DMS153 (cell line): Measurements from ENCODE around the gene TIFAB.

ENCODE experiments used
- DNase-seq: peaks from one replicate; lab custom pipeline; 2025; lab: John Stamatoyannopoulos, UW

Gene TIFAB

GRCh38 chr5:135458356-135458755 is 6.2 kb upstream of the TIFAB start:
- DNase-seq = no peak

GRCh38 chr5:135457424-135458071 is 5.4 kb upstream of the TIFAB start:
- no peak for DNase-seq

- DNase-seq = no peak
Measured at GRCh38 chr5:135456238-135457099, 4.3 kb upstream of the TIFAB start.

- no peak for DNase-seq
Measured at GRCh38 chr5:135455876-135456237, 3.7 kb upstream of the TIFAB start.

GRCh38 chr5:135454946-135455345 is 2.8 kb upstream of the TIFAB start:
- no peak for DNase-seq

GRCh38 chr5:135453613-135454012 is 1.5 kb upstream of the TIFAB start:
- DNase-seq = no peak

GRCh38 chr5:135451581-135452320 is 400 bp downstream of the TIFAB start:
- DNase-seq = no peak

- no peak for DNase-seq
Measured at GRCh38 chr5:135450952-135451351, 1.2 kb downstream of the TIFAB start.

GRCh38 chr5:135450336-135450735 is 1.8 kb downstream of the TIFAB start:
- DNase-seq = no peak

- no peak for DNase-seq
Measured at GRCh38 chr5:135449644-135450043, 2.5 kb downstream of the TIFAB start.

- no peak for DNase-seq
Measured at GRCh38 chr5:135448791-135449507, 3.2 kb downstream of the TIFAB start.

- no peak for DNase-seq
Measured at GRCh38 chr5:135448071-135448739, 3.9 kb downstream of the TIFAB start.

GRCh38 chr5:135447298-135447929 is 4.7 kb downstream of the TIFAB start, which contains the start of gene DCANP1:
Gene DCANP1, minus strand, starts transcription at chr5:135447348. Its CDS starts 240 bp downstream, at chr5:135447108.
- no peak for DNase-seq

- DNase-seq = no peak
Measured at GRCh38 chr5:135446615-135447014, 5.5 kb downstream of the TIFAB start.

GRCh38 chr5:135446206-135446605 is 5.9 kb downstream of the TIFAB start:
- DNase-seq = no peak

- no peak for DNase-seq
Measured at GRCh38 chr5:135445306-135445985, 6.7 kb downstream of the TIFAB start.

GRCh38 chr5:135444881-135445280 is 7.3 kb downstream of the TIFAB start:
- no peak for DNase-seq

- no peak for DNase-seq
Measured at GRCh38 chr5:135444360-135444759, 7.8 kb downstream of the TIFAB start.

GRCh38 chr5:135443161-135443960 is 8.8 kb downstream of the TIFAB start:
- no peak for DNase-seq
